Stimulated activated CD4-positive, alpha-beta T cell treated with anti-CD3 and anti-CD28 coated beads, TNF-alpha, amount 100 ng/mL, for 48 hours (primary cell): ENCODE measurements around the gene TYMP.

Source experiments
- DNase-seq, 3 donors: peaks; one replicate each; pipeline ENCODE4 v3.0.0-alpha.2; 2020; ENCODE audit warnings: low read depth in 3 of 3

TYMP gene, protein sequence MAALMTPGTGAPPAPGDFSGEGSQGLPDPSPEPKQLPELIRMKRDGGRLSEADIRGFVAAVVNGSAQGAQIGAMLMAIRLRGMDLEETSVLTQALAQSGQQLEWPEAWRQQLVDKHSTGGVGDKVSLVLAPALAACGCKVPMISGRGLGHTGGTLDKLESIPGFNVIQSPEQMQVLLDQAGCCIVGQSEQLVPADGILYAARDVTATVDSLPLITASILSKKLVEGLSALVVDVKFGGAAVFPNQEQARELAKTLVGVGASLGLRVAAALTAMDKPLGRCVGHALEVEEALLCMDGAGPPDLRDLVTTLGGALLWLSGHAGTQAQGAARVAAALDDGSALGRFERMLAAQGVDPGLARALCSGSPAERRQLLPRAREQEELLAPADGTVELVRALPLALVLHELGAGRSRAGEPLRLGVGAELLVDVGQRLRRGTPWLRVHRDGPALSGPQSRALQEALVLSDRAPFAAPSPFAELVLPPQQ

DNA sequence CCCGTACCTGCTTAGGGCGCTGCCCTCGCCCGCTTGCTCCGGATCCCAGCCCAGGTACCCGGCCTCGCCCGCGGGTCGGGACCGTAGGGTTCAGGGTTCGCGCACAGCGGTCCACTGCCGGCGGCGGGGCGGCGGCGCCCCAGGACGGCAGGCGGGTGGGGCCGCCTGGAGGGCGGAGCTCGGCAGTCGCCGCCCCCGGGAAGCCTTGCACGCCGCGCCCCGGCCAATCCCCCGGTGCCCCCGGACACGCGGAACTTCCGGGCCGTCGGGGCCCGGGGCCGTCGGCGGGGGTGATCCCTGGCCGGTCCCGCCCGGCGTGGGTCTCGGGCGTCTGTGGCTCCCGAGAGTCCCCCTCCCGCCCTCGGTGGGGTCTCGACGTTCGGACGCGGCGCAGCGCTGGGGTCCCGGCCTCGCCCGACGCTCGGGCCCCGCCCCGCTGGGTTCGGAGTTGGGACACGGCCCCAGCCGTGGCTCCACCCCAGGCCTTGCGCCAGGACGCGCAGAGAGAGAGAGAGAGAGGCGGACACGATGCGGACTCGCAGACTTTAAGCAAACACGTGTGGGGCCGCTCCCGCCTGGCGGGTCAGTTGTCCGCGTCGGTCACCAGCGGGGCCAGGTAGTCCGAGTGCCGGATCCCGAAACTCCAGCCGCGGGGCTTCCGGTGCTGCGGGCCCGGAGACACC lies at the start of gene TYMP:
TYMP (minus strand) TSS at position 116 of the 683 bp plus-strand sequence. CDS start 303 bp downstream, outside the sequence.
- peak in 1 of 3 donors; percentile 47 for DNase-seq

DNA sequence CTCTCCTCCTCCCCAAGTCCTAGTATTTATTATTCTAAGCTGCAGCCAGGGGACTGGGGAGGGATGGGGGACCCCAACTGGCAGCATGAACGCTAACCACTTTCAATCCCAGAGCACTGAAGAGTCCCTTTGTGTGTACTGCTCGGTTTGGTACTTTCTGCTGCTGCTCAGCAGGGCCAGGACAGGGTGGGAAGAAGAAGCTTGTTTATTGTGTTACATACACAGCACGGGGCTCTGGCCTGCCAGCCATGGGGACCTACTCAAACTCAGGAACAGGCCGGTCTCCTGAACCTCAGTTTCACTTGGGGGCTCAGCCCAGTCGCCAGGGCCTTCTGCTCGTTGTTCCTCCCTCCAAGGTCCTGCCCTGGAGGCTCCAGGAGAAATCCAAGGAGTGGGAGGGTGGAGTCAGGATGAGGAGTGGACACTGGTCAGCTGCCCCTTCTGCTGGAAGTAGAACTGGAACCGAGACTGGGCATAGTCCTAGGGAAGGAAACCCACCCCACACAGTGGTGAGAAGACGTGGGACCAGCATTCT lies 49.0 kb upstream of the TYMP start:
- no peak for DNase-seq

DNA sequence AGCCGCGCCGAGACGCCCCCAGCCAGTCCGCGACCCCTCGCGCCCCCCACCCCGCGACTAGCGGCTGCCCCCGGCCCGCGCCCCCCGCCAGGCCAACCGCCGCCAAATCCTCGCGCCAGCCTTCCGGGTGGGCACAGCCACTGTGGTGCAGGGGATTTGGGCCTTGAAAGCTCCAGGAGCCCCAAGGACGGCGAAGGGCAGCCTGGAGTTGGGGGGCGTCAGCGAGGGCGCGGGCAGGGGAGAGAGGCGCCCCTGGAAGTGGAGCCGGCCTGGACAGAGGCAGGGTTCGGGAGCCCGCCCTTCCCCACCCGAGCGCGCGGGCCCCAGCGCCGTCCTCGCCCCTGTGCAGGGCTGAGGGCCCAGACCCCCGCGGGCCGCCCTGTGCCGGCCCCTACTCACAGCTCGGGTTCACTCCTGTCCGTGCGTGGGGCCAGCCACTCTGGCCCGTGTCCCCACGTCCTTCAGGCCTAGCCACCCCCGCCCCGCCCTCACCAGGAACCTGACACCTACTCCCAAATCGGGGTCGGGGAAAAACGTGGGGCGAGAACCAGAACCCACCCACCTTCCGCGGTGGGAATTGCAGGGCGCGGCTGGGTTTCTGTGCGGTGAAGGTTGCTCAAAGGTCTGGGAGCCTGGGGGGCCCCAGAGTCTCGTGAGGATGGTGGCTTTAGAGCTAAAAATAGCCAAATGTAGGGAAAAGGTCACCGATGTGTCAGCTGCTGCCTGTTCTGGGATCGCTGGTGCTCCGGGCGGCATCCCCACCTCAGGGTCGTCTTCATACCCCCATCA lies 48.4 kb upstream of the TYMP start, which contains the start of gene CPT1B:
CPT1B (minus strand) TSS at position 441 of the 789 bp plus-strand sequence. CDS start 512 bp downstream, outside the sequence.
- DNase-seq = no peak

DNA sequence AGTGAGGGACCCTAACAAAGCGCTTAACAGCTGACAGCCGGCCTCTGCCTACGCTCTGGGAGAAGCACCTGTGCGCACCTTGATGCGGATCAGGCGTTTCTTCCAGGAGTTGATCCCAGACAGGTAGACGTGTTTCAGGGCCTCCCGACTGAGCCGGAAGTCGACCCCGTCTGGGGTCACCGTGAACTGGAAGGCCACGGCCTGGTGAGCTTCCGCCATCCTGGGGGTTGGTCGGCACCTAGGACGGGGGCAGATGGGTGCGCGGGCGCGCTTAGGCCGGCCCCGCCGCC lies 47.8 kb upstream of the TYMP start:
- DNase-seq = no peak

DNA sequence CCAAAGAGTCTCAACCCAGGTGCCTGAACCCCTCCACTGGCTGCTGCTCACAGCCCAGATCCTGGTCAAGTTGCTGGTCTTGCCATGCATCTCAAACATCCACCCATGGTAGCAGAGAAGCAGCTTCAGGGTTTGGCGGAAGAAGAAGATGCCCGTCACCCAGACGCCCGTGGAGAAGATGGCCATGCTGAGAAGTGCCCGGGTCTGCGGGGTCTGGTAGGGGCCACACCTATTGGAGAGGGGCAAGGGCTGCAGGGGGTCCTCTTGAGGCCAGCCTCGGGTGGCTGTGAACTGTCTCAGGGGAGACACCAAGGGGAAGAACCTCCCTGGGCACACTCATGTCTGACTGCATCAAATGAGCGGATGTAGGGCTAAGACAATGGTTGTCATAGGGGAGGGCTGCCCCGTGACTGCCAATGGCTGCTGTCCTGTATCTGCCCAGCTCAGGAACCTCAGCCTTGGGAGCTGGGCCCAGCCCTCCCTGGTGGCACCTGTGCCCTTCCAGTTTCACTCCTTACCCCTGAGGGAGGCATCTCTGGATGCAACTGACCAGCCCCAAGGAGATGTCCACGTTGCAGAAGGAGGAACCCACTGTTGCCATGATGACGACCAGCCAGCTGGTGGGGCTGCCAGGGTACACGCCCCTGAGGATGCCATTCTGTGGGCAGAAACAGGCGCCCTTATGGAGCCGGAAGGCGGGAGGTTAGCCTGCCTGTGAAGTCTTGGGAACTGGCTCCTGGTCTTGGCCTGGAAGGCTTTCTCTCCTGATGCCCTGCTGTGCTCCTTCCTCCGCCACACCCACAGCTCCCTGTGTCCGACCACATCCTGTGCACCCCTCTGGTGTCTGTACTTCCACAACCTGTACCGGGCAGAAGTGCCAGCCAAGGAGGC lies 47.2 kb upstream of the TYMP start:
- no peak for DNase-seq

DNA sequence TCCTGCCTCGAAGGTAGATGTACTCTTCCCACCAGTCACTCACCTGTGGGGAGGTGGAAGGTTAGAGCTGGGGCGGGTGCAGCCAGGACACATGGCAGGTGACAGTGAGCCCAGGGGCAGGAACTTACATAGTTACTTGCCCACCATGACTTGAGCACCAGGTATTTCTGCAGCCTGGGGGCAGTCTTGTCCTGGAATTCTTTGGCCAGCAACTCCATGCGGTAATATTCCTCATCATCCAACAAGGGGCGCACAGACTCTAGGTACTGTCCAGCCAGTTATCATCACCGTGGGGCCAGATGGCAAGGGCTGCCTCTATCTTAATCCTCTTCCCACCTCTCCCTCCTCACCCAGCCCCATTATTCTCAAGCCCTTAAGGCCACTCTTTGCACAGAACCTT lies 46.3 kb upstream of the TYMP start:
- DNase-seq = no peak

DNA sequence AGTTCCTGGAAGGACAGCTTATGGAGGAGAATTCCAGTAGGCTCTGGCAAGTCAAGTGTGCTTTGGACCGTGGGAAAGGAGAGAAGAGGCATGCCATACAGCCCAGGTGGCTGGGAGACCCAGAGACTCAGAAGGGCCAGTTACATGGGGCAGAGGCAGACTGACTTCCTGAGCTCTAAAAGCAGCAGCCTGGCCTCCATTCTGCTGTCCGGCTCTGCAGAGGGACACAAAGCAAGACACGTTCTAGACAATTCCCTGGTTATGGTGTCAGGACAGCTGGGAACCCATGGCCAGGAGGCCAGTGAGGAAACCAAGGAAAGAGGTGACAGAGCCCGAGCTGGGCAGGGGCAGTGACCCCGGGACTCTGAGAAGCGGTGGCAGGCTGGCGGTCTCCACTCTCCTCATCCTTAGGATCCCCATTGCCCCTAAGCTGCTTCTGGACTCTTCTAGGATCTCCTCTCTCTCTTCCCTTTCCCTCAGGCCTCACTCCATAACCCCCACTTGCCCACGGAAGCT lies 45.7 kb upstream of the TYMP start:
- no peak for DNase-seq

DNA sequence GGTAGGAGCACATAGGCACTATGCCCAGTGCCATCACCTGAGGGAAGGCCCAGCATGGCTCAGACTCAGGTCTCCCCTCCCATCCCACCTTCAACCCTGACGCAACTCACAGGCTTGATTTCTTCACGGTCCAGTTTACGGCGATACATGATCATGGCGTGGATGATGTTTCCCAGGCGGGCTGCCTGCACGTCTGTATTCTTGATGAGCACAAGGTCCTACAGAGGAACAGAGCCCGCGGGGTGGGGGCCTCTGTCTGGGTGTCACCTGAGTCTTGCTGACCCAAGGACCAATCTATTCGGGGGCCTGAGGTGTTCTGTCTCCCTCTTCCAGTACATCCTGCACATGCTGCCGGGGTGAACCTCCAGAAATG lies 44.6 kb upstream of the TYMP start:
- no peak for DNase-seq

DNA sequence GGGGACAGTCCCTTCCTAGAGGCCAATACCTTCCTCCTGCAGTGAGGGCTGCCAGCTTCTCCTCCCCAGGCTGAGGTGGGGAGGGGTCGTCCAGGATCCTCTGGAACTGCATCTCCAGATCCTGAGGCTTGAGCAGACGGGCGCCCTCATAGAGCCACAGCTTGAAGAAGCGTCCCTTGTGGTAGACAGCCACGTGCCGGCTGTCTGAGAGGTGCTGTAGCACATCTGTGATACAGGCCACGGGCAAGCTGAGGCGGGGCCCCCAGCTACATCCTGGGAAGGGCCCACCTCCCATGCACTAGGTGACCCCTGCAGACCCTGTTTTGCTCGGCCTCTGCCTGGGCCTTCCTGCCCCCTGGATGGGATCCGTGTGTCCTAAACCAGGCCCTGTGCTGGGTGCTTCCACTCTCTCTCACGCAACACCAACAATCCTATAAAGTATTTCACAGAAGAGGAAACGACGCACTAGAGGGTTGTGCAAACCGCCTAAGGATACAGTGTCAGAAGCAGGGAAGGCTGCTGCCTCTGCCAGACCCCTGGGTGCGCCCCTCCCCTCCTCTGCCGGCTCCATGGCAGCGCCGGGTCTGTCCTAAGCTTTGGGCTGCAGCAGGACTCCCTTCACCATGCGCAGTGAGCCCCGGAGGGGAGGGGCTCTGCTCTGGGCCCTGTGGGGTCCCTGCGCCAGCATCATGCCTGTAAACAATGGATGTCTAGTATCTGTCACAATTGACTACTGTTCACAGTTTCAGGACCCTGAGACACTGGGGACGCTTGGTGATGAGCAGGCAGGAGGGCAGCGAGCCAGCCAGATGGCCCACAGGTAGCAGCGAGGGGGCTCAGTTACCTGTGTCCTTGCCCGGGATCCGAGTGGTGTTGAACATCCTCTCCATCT lies 43.9 kb upstream of the TYMP start:
- no peak for DNase-seq

DNA sequence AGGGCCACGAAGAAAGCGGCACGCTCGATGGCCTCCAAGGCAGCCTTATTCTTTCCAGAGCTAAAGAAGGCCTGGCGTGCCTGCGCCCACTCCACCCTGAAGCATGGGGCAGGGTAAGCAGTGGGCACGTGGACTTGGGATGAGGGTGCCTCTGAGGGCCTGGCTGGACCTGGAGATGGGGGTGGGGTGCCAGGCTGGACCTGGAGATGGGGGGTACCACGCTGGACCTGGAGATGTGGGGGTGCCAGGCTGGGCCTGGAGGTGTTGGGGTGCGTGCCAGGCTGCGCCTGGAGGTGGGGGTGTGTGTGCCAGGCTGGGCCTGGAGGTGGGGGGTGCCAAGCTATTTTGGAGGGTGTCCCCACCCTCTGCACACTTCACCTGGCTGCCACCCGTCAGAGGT lies 43.2 kb upstream of the TYMP start:
- no peak for DNase-seq

DNA sequence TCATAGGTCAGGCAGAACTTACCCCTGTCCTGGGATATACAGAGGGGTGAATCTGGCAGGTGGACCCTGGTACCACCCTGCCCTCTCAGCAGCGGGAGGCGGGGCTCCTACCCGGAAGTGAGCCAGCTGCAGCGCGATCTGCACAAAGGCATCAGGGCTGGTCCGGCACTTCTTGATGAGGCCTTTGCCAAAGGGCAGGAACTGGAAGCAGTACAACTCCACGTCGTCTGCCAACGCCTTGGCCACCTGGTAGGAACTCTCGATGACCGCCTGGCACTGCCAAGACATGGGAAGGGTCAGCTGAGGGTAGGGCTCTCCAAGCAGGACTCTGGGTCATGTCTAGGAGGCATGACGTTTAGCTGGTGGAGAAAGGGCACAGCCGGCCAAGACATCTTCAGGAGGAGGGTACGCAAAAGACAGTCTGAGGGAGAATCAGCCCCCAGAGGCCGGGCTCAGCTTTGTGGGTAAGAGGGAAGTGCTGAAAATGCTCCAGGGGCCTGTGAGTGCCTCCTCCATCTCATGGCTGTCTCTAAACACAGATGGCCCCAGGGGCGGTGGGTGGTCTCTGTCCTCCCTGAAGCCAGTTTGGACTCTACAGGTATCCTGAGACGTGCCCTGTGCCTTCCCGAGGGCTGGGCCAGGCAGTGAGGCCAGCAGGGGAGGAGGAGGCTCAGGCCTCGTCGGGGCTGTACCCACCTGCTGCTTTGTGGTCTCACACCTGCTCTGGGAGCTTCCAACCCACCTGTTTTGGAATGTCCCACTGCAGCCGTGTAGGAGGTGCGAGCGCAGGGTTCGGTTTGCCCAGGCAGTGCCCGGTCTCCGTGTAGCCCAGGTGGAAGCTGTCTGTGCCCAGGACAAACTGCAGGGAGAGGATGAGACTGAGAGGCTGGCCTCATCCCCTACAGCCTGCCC lies 41.7 kb upstream of the TYMP start:
- DNase-seq = no peak

DNA sequence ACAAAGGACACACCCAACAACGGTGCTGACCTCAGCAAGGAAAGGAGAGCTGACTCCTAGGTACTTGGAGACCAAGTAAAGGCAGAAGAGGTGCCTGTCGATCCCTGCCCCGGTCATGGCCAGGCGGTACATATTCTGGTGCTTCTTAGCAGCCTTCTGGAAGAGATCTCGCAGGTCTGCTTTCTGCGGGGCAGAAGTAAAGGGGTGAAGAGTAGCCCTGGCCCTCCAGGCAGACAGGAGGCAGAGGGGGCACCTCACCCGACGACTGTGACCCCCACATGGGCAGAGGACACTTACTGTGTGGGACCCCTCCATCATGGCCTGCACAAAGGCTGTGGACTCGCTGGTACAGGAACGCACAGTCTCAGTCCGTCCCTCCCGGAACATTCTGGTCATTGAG lies 41.0 kb upstream of the TYMP start:
- no peak for DNase-seq

DNA sequence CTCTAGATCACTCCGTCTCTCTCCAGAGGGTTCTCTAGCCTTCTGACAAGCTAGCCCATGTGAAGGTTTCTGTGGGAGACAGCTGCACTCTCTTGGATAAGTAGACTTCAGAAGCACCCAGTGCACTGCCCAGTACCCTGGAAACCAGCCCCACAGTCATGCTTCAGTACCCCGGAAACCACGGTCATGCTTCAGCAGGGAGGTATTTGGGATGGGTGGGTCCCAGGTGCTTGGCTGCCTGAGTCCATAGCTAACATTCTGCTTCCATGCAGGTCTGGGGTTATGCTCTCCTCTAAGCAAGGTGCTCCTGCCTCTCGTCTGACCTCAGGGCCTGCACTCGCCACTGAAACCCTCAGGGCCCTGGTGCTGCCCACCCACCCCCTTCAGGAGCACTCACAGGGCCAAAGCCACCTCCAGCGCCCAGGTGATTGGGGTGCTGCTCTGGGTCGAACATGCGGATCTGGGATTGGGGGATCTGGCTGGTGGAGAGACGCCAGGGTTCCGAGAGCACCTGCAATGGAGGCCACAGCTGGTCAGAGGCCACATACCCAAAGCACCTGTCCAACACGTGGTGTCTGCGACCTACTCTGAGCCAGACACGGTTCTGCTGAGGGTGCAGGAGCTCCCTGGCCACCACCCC lies 40.2 kb upstream of the TYMP start:
- DNase-seq = no peak

DNA sequence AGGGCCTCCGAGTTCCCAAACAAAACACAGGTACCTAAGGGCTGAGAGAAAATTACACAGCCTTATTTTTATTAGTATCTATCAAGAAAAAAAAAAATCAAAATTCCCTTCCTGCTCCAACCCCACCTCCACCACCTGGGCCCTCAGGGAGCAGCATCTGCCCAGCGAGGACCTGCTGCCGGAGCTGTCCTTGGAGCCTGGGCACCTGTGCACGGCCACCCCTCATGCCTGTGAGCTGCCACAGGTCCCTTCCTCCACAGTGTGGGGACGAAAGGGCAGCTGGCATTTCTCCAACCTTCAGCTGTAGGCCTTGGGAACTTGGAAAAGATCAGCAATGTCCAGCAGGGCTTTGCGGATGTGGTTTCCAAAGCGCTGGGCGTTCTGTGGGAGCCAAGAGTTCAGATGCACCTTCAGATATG lies 39.2 kb upstream of the TYMP start:
- DNase-seq = no peak

DNA sequence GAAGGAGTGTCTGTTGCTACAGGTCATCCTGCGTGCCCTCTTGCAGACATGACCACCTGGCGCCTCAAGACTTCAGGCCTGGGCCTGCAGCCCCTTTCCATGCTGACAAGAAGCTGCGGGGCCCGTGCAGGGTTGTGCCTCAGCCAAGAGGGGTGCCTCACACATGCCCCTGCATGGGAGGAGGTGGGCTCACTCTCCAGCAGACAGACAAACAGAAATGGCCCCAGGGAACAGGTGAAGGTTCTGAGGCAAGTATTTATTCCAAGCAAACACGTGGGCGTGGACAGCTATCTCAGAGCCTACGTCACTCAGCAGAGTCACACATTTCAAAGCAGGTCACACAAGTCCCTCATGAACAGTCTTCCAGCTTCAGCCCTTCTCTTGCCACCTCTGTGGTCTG lies 38.8 kb upstream of the TYMP start:
- no peak for DNase-seq

DNA sequence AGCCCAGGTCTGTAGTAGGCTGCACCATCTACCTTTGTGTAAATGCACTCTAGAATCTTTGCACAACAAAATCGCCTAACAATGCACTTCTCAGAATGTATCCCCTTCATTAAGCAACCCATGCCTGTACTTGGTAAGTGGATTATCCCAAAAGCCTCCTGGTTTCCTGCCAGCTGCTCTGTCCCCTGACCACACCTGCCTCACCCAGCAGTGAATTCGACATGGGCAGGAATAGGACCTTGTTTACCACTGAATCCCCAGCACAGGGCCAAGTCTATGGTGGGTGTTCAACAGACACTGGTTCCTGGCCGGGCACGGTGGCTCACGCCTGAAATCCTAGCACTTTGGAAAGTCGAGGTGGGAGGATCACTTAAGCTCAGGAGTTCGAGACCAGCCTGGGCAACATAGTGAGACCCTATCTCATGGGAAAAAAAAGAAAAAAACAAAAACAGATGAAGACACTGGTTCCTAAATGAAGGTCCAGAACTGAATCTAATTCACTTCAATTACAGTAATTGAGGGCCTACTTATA lies 38.0 kb upstream of the TYMP start:
- no peak for DNase-seq

DNA sequence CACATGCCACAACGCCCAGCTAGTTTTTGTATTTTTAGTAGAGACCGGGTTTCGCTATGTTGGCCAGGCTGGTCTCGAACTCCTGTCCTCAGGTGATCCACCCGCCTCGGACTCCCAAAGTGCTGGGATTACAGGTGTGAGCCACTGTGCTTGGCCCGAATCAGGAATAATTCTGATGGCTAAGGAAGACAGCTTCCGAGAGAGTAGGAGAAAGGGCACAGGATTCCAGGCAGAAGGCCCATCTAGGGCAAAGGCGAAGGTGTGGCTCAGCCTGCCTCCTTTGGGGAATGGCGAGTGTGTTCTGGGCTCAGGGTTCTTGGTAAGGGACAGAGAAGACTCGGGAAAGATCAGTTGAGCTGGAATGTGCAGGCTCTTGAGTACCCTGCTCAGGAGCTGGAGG lies 34.5 kb upstream of the TYMP start:
- DNase-seq = no peak
